HG03064 (cell line): ENCODE measurements around the gene BTF3L4.
"Not testable (repeated sequence)": the region's sequence is repeated elsewhere in the genome, so short reads cannot be mapped to it uniquely, and the experiment has no call there.

ENCODE experiments used
- ATAC-seq: cut with Tn5 transposase; IDR thresholded peaks from one replicate; pipeline ENCODE4 v1.9.1; 2021; ENCODE audit warnings: low read depth; ENCODE audit not compliant: unreplicated experiment

The BTF3L4 gene

DNA sequence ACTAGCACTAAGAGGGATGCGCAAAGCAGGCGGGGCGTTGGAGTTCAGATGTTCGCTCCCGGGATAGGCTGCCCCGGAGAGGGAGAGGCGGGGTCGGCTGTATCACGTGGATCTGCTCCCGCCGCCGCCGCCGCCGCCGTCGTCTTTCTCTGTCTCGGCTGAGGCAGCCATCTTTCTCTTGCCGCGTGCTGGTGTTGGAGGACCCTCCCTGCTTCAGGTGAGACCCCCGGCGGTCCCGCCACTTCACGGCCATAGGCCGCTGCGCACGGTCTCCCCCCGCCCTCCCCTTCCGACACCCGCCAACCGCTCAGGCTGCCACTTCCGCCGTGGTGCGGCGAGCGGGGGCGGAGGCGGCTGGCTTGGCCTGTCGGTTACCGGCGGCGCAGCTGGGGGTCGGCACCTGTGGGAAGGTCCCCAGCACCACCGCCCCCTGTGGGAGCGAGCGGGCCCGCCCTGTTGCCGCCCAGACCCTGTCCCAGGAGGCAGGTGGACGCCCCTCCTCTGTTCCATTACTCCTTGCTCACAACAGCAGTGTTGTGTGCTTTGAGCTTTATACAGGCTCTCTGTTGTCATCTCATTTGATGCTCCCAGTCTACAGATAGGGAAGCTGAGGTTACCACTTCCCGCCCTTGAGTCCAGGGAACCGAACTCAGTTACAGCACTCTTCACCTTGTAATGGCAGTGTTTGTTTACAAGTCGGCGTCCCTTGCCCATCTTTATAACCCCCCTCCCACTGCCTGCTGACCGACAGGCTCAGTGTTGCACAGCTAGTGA, at the start of gene BTF3L4:
Gene BTF3L4 (plus strand): TSS at position 133 of the 774 bp plus-strand sequence. CDS start 3,553 bp downstream, outside the sequence.
- ATAC-seq: peak; percentile 69

DNA sequence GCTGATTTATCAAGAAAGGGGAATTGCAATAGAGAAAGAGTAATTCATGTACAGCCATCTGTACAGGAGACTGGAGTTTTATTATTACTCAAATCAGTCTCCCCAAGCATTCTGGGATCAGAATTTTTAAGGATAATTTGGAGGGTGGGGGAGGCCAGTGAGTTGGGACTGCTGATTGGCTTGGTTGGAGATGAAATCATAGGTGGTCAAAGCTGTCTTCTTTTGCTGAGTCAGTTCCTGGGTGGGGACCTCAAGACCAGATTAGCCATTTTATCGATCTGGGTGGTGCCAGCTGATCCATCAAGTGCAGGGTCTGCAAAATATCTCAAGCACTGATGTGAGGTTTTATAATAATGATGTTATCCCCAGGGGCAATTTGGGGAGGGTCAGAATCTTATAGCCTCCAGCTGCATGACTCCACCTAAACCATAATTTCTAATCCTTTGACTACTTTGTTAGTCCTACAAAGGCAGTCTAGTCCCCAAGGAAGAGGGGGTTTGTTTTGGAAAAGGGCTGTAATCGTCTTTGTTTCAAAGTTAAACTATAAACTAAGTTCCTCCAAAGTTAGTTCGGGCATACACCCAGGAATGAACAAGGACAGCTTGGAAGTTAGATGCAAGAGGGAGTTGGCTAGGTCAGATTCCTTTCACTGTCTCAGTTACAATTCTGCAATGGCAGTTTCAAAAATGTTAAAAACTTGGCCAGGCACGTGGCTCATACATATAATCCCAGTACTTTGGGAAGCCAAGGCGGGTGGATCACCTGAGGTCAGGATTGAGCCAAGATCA, 48.7 kb upstream of the BTF3L4 start:
- ATAC-seq: no peak

DNA sequence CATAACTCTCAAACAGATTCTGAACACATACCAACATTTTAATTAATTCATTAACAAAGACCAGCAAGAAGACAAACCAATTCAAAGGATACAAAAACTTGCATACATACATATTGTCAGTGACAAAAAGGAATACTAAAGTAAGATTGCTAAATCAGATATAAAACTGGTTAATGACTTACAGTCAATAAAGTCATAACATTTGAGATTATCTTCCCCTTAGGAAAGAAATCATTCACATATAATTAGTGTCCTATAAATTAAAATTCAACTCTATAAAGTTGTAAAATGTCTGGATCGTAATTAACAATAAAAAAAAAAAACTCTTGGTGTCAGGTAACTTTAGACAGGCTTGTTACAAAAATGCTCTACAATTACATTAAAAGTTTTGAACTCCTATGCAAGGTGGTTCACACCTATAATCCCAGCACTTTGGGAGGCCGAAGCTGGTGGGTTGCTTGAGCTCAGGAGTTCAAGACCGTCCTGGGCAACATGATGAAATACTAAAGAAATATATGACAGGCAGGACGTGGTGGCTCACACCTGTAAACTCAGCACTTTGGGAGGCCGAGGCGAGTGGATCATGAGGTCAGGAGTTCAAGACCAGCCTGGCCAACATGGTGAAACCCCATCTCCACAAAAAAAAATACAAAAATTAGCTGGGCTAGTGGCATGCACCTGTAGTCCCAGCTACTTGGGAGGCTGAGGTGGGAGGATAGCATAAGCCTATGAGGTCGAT, 47.9 kb upstream of the BTF3L4 start:
- no peak for ATAC-seq

DNA sequence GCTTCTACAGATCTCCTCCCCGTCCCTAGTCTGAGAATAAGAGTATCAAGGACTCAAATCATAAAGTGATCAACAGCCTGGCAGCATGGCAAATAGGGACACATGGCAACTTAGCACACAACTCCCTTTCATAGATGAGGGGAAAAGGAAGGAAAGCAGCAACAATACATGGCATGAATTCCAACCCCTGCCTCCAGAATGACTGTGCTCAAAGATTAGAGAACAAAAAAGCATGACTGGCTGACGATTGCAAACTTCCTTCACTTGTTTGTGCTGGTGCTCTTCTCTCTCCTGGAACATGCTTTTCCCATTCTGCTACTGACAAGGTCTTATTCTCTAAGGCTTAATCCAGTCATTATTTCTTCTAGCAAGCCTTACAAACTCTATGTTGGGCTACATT, 34.0 kb upstream of the BTF3L4 start:
- no peak for ATAC-seq

DNA sequence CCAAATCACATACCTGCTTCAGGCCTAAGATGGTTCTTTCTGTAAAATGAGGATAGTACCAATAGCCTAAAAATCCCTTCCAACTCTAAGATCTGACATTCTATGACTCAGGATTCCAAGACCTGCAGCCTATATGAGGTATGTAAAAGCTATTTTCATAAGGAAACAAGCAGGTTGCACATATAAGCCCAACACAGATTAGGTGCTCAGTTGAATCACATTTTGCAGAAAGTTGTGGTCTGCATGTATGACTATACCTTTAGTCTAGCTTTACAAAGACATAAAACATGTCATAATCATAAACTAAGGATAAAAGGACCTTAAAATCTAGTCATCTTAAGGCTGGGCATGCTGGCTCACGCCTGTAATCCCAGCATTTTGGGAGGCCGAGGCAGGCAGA, 29.8 kb upstream of the BTF3L4 start:
- no peak for ATAC-seq

DNA sequence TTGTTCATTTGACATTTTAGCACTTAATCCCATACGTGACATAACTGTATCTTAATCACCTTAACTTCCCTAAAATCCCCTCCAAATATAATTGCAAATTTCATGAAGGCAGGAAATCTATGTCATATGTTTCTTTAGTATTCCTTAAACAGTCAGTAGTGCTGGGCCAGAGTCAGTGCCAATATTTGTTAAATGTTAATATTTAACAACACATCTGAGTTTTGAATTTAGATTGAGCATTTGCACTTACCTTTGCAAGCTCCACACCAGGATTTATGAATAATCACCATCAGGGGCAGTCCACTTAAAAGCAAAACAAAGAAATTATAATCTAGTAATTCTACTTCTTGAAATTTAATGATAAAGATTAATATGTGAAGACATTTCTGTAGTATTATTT, 27.8 kb upstream of the BTF3L4 start:
- no peak for ATAC-seq

DNA sequence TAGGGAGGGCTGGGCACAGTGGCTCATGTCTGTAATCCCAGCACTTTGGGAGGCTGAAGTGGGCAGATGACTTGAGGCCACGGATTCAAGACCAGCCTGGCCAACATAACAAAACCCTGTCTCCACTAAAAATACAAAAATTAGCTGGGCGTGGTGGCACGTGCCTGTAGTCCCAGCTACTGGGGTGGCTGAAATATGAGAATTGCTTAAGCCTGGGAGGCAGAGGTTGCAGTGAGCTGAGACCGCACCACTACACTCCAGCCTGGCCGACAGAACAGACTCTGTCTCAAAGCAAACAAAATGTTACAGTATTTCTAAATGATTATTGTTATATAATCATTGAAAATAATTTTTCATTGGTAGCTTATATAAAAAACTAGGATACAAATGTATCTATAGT, 27.3 kb upstream of the BTF3L4 start:
- not testable (repeated sequence) for ATAC-seq

DNA sequence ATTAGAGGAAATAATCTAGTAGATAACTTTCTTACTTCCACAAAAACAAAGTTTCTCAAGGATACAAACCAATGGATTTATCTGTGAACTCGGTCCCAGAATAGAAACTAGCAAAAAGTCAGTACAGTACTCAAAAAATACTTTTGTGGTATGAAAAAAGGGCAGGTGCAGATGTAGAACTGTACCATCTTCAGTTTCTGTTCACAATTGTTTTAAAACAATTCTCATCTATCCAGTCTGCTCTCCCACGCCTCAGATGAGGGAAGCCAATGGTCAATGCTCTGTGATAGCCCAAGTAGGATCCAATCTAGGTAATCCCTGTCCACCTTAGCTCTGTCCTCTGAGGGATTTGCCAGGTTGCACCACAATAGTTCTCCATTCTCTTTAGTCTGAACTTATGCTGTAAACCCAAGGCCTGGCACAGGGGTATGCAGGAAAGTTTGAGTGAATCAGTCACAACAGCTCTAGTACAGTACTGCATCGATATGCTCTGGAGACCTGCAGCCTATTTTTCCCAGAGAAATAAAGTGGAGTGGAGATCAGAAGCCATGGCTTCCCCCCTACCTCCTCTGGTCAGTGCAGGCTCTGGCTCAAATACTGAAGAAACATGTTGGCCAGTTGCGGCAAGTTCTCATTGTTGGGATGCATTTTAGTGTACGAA, 23.8 kb upstream of the BTF3L4 start:
- peak; percentile 32 for ATAC-seq

DNA sequence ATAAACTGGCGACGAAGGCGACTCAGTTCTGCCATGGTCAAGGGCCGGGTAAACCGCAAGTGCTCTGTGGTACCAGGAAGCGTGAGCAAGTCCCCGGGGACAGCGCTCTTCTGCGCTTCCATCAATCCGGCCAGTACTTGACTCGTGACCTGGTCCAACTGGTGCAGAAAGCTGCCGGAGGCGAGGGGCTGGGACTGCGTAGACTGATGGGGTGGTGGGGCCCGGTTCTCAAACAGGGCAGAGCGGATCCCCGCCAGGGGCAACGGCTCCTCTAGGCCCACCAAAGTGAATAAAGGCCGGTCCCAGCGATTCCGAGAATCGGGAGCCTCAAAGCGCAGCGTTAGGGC, 23.3 kb upstream of the BTF3L4 start:
- ATAC-seq: peak; percentile 41

DNA sequence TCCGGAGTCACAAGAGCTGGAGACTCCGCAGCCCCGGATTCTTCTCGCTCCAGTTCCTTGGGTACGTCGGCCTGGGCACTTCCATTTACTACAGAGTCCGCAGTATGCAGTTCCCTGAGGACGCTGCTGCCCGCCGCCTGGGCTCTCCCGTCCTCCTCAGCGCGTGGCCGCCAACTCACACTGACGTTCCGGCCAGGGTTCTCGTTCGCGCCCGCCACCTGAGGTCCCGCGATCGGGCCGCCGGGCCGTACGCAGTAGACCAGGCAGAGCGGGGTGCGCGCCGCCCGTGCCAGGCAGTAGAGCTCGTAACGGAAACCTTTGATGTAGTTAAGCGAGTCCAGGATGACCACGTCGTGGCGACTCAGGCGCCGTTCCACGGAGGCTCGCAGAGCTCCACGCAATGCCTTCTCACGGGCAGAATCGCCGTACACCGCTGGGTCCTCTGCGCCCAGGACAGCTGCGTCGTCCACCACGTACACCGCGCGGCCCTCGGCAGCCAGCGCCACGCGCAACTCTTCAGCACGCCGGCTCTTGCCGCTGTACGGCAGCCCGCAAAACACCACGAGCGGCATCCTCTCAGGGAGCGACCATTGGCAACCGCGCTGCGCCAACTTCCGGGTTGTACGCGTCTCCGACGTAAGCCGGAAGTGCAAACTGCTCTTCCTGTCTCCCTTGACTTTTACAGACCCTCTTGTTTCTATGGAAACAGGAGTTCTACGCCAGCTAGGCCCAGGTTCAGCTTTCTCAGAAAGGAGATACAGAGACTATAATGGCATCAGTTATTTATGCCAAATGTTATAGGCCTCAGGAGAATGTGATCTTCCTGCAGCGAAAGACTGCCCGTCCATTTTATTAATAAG, 22.7 kb upstream of the BTF3L4 start, which contains the start of gene KTI12:
Gene KTI12 (minus strand): TSS at position 621 of the 860 bp plus-strand sequence. CDS start 49 bp downstream, at position 572.
- ATAC-seq: peak; percentile 64

DNA sequence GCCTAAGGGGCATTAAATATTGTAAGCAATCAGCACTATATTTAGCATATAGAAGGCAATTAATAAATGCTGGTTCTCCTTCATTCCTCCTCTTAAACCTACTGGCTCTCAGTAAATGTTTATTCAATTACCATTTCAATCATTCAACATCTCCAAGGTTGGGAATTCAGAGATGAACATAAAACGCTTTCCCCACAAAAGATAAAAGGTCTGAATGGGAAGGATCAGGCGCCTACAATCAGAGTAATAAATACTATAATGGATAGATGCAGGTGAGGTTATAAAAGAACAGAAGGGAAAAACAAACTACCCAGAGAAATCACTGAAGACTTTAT, 22.1 kb upstream of the BTF3L4 start:
- ATAC-seq: no peak

DNA sequence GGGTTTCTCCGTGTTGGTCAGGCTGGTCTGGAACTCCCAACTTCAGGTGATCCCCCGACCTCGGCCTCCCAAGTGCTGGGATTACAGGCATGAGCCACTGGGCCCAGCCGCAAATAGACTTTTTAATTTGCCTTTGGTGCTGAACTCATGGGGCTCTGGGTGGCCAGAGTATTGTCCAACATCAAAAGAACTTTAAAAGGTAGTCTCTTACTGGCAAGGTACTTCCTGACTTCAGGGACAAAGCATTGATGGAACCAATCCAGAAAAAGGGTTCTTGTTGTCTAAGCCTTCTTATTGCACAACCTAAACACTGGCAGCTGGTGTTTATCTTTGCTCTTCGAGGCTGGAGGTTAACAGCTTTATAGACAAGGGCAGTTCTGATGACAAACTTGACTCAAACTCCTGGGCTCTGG, 18.7 kb upstream of the BTF3L4 start:
- no peak for ATAC-seq

DNA sequence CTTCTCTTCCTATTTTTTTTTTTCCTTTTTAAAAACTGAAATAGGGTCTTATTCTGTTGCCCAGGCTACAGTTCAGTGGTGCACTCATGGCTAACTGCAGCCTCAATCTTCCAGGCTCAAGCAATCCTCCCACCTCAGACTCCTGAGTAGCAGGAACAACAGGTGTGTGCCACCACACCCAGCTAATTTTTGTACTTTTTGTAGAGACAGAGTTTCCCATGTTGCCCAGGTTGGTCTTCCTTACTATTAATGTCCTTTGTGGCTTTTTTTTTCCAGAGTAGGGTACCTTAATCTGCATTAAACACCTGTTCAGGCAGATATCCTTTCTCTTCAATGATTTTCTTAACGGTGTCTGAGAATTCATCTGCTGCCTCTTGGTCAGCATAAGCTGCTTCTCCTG, 18.2 kb upstream of the BTF3L4 start:
- no peak for ATAC-seq

DNA sequence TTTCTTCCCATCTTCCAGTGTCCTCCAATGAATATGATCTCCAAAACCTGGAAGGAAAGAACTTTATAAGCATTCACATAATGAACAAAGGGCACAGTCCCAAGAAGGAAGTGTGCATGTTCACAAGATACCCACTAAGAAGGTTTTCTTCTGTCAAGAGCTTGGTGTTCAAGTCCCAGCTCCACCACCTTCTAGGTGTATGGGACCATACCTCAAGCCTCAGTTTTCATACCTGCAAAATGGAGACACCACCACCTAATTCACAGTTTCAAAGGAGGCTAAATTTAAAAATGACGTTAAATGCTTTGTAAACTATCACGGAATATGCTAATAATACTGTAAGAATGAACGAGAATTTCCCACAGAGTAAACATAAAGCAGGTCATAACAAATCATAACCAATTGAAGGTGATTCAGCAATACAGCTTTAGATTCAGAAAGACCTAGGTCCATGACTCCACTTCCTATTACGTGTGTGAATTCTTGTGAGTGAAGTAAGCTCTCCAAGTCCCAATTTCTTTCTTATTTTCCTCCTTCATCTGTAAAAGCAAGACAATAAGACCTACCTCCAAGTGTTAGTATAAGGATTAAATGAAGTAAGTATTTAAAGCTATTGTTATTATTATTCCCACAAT, 14.4 kb upstream of the BTF3L4 start:
- no peak for ATAC-seq

DNA sequence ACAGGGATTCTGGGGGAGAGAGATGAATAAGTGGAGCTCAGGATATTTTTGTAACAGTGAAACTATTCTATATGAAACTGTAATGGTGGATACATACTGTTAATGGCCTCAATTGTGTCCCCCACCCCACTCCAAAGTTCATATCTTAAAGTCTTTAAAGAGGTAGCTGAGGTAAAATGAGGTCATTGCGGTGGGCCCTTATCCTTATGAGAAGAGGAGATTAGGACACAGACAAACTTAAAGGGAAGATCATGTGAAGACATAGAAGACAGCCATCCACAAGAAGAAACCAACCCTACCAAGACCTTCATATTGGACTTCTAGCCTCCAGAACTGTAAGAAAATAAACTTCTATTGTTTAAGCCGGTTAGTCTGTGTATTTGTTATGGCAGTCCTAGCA, 10.9 kb upstream of the BTF3L4 start:
- ATAC-seq: no peak

DNA sequence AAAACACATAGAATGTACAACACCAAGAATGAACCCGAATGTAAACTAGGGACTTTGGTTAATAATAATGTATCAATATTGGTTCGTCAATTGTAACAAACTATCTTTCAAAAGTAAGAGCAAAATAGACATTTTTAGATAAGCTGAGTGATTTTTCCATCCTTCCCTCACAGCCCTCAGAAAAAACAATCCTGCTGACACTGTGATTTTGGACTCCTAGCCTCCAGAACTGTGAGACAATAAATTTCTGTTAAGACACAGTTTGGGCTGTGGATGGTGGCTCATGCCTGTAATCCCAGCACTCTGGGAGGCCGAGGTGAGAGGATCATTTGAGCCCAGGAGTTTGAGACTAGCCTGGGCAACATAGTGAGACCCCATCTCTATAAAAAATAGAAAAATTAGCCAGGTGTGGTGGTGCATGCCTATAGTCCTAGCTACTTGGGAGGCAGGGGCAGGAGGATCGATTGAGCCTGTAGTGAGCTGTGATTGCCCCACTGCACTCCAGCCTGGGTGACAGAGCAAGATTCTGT, 10.4 kb upstream of the BTF3L4 start:
- not testable (repeated sequence) for ATAC-seq

DNA sequence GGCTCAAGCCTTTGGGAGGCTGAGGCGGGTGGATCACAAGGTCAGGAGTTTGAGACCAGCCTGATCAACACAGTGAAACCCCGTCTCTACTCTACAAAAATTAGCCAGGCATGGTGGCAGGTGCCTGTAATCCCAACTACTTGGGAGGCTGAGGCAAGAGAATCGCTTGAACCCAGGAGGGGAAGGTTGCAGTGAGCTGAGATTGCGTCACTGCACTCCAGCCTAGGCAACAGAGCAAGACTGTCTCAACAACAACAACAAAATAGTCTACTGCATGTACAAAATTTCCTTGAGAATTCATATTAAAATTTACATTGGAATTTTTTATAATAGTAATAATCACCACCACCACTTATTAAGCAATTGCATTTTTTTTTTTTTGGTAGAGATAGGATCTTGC, 6.8 kb upstream of the BTF3L4 start:
- not testable (repeated sequence) for ATAC-seq

DNA sequence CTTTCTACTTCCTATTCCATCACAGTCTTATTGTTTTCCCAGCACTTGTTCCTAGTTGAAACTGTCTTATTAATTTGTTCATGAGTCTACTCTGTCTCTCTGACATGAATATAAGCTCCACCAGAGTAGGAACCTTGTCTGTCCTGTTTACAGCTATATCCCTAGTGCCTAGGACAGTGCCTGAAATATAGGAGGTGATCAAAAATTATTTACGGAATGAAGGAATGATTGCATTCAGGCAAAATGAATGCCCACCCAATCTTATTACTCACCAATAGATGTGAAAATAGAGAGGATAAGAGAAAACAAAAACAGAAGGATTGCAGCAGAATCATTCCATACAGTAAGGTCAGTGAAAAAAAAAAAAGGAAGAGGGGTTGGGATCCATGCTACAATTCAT, 2.2 kb upstream of the BTF3L4 start:
- ATAC-seq: no peak

DNA sequence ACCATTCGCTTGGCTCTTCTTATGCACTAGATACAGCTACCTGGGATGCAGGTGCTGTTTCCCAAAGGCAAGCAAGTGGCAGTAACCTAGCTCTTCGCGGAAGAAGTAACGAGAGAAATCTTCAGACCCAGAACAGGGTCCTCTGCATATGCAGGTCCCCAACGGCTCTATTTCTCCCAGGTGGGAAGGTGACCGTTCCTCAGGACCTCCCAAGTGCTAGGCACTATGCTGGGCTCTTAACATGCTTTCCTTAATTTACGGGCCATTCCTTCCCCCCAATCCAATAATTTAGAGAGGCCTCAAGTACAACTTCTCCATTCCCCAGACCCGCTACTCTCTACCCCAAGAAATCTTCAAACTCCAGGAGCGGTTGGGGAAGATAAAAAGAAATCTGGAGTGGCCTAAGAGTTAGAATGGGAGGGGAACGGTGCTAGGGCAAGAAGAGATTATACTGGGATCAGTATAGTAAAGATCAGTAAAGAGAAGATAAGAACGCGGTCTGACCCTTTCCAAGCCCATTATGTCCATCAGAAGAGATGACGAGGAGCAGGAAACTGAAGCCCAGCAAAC, 1.5 kb upstream of the BTF3L4 start:
- ATAC-seq: no peak
